GM18858 (cell line): ENCODE measurements around the gene NUCB2.

Source experiments
- ATAC-seq: cut with Tn5 transposase; IDR thresholded peaks from one replicate; pipeline ENCODE4 v1.9.1; 2021; ENCODE audit not compliant: unreplicated experiment

NUCB2 gene

GRCh38 chr11:17379383-17380180 is 103.0 kb downstream of the NUCB2 start:
- ATAC-seq = no peak

DNA sequence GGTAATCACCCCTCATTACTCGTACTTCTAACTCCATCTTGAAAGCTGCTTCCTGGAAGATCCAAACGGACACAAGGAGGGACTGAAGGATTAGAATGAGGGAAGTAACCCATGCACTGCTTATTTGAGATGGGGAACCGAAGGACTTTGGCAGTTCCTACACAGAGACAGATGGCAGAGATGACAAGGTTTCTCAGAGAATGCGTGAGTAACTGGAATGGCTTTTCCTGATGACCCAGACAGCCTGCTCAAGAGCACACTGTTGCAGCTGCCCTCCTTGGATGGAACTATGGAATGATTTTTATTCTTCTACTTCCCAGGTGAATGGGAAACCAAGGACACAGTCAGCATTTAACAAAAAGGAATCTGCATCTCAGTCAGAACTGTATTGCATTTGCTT is 104.6 kb downstream of the NUCB2 start:
- ATAC-seq = no peak
